Ramos (cell line): Measurements from ENCODE around the gene BMPR1A.
"Not testable (repeated sequence)": the region's sequence is repeated elsewhere in the genome, so short reads cannot be mapped to it uniquely, and the experiment has no call there.

ENCODE experiments used
- in situ Hi-C: fragments of 300-500 bp; cut with MboI; formaldehyde crosslinking; loops from one replicate; pipeline ENCODE4 v1.14.3; 2022; ENCODE audit warnings: low sequenced_read_pairs; ENCODE audit not compliant: unreplicated experiment

Gene BMPR1A

GRCh38 chr10:86830043-86830591 is 73.7 kb downstream of the BMPR1A start:
- in situ Hi-C loops: no loop called here

- in situ Hi-C loops: no loop called here
Observed at GRCh38 chr10:86833969-86834368, 77.5 kb downstream of the BMPR1A start.

GRCh38 chr10:86836044-86836443 is 79.6 kb downstream of the BMPR1A start:
- in situ Hi-C loops: no loop called here

- in situ Hi-C loops: no loop called here
Observed at GRCh38 chr10:86837663-86838062, 81.2 kb downstream of the BMPR1A start.

- in situ Hi-C loops: no loop called here
Observed at GRCh38 chr10:86840498-86840897, 84.1 kb downstream of the BMPR1A start.

GRCh38 chr10:86846088-86846487 is 89.7 kb downstream of the BMPR1A start:
- in situ Hi-C loops: no loop called here

- in situ Hi-C loops: no loop called here
Observed at GRCh38 chr10:86848747-86849146, 92.3 kb downstream of the BMPR1A start.

GRCh38 chr10:86849181-86849894 is 92.9 kb downstream of the BMPR1A start:
- in situ Hi-C loops: no loop called here

- in situ Hi-C loops: no loop called here
Observed at GRCh38 chr10:86850481-86850880, 94.1 kb downstream of the BMPR1A start.

- in situ Hi-C loops: no loop called here
Observed at GRCh38 chr10:86851328-86852207, 95.1 kb downstream of the BMPR1A start.

GRCh38 chr10:86853582-86853981 is 97.2 kb downstream of the BMPR1A start:
- in situ Hi-C loops: not testable (repeated sequence)

- in situ Hi-C loops: no loop called here
Observed at GRCh38 chr10:86855513-86855912, 99.1 kb downstream of the BMPR1A start.

- in situ Hi-C loops: no loop called here
Observed at GRCh38 chr10:86856156-86856555, 99.7 kb downstream of the BMPR1A start.

- in situ Hi-C loops: no loop called here
Observed at GRCh38 chr10:86857128-86857721, 100.8 kb downstream of the BMPR1A start.

GRCh38 chr10:86858011-86858410 is 101.6 kb downstream of the BMPR1A start:
- in situ Hi-C loops: no loop called here

- in situ Hi-C loops: no loop called here
Observed at GRCh38 chr10:86861351-86861750, 104.9 kb downstream of the BMPR1A start.

- in situ Hi-C loops: no loop called here
Observed at GRCh38 chr10:86862373-86862772, 106.0 kb downstream of the BMPR1A start.

- in situ Hi-C loops: no loop called here
Observed at GRCh38 chr10:86862786-86863483, 106.5 kb downstream of the BMPR1A start.

- in situ Hi-C loops: no loop called here
Observed at GRCh38 chr10:86863484-86863842, 107.0 kb downstream of the BMPR1A start.
